Smooth muscle cell (in vitro differentiated cells): Measurements from ENCODE around the gene ABCA4. TPM values are rescaled to one million over a fixed set of nuclear protein-coding genes. Genes with fewer than 3 reads are reported as not detected.

Experiments
- DNase-seq: peaks from one replicate; lab custom pipeline; 2025; ENCODE audit not compliant: unreplicated experiment; lab: John Stamatoyannopoulos, UW
- H2AFZ ChIP-seq: fragments of 200-600 bp; sonication (generic); 2 replicates; pipeline ENCODE4 v1.6.0; 2016; ENCODE audit warnings: antibody characterized with exemption, low read depth, mild to moderate bottlenecking
- H3F3A ChIP-seq: fragments of 200-600 bp; sonication (generic); 2 replicates; pipeline ENCODE4 v1.6.0; 2017; ENCODE audit warnings: antibody characterized with exemption, low read depth
- H3K27ac ChIP-seq: fragments of 200-600 bp; sonication (generic); 2 replicates; pipeline ENCODE4 v1.5.1; 2016; ENCODE audit warnings: low read depth, mild to moderate bottlenecking
- H3K27me3 ChIP-seq: fragments of 200-600 bp; sonication (generic); 2 replicates; pipeline ENCODE4 v1.6.1; 2016; ENCODE audit warnings: low read depth, mild to moderate bottlenecking
- H3K36me3 ChIP-seq: fragments of 200-600 bp; sonication (generic); 2 replicates; pipeline ENCODE4 v1.5.1; 2016; ENCODE audit warnings: low read depth
- H3K4me1 ChIP-seq: fragments of 200-600 bp; sonication (generic); 2 replicates; pipeline ENCODE4 v1.5.1; 2016; ENCODE audit warnings: low read depth
- H3K4me2 ChIP-seq: fragments of 200-600 bp; sonication (generic); 2 replicates; pipeline ENCODE4 v1.6.0; 2016; ENCODE audit warnings: mild to moderate bottlenecking
- H3K4me3 ChIP-seq: fragments of 200-600 bp; sonication (generic); 2 replicates; pipeline ENCODE4 v1.5.1; 2016; ENCODE audit warnings: mild to moderate bottlenecking
- H3K79me2 ChIP-seq: fragments of 200-600 bp; sonication (generic); 2 replicates; pipeline ENCODE4 v1.6.0; 2016; ENCODE audit warnings: low read depth, mild to moderate bottlenecking
- H3K9ac ChIP-seq: fragments of 200-600 bp; sonication (generic); 2 replicates; pipeline ENCODE4 v1.6.0; 2016; ENCODE audit warnings: low read depth
- H3K9me3 ChIP-seq: fragments of 200-600 bp; sonication (generic); replicated peaks from 2 replicates; pipeline ENCODE4 v1.5.1; 2016; ENCODE audit warnings: low read depth
- H4K20me1 ChIP-seq: fragments of 200-600 bp; sonication (generic); 2 replicates; pipeline ENCODE4 v1.6.0; 2016; ENCODE audit warnings: low read depth
- CTCF ChIP-seq: fragments of 200-600 bp; sonication (generic); IDR thresholded peaks from 2 replicates; pipeline ENCODE4 v1.5.1; 2017; ENCODE audit warnings: borderline replicate concordance, mild to moderate bottlenecking, antibody characterized with exemption; ENCODE audit not compliant: insufficient read depth, poor library complexity, severe bottlenecking
- WGBS: methylation state at CpG from one replicate; pipeline ENCODE4 v1.1.7; 2016; ENCODE audit warnings: low lambda C conversion rate; 5-methylcytosine and 5-hydroxymethylcytosine counted together
- polyA plus RNA-seq: library from polyadenylated mRNA; unstranded; fragments of >200 nt; fragmentation: Nextera tagmentation; extraction: Ambion mirVana; gene quantifications from 2 replicates; pipeline ENCODE4 v1.2.1, GENCODE V29; 2016
- total RNA-seq: library from RNA; depleted of rRNA; stranded (reverse); fragments of >200 nt; gene quantifications from 2 replicates; pipeline ENCODE4 v1.2.3, GENCODE V29; 2014

ABCA4 gene
- total and polyA plus RNA-seq, 2 experiments from 2014 or later = 0.46 to 0.99 TPM

GRCh38 chr1:94104127-94104684 lies 16.7 kb downstream of the ABCA4 start:
- no peaks in the 10 kb centered on the region for H4K20me1 ChIP-seq
- H3K4me2 ChIP-seq = no peak overlapping the region
- H3K79me2 ChIP-seq = no peaks in the 10 kb centered on the region
- H3K36me3 ChIP-seq = no peaks in the 10 kb centered on the region
- no peak overlapping the region for H3K4me3 ChIP-seq
- H3K4me1 ChIP-seq = peaks cover 18% of the 10 kb centered on the region
- H2AFZ ChIP-seq = no peak overlapping the region
- no peaks in the 10 kb centered on the region for H3K9me3 ChIP-seq
- no peak for TF ChIP-seq CTCF
- H3K27ac ChIP-seq = peak overlapping the region; percentile 47
- no peak for DNase-seq
- H3K27me3 ChIP-seq = no peaks in the 10 kb centered on the region
- 95% methylated on average over 9 of the region's 9 CpGs for WGBS
- H3F3A ChIP-seq = peaks cover 27% of the 10 kb centered on the region
- no peak overlapping the region for H3K9ac ChIP-seq

- TF ChIP-seq CTCF = no peak
These were observed 17.3 kb downstream of the ABCA4 start for GRCh38 chr1:94103608-94104007.

GRCh38 chr1:94101613-94102525 lies 19.1 kb downstream of the ABCA4 start:
- peak overlapping the region; percentile 49 for H3K4me2 ChIP-seq
- H3K9me3 ChIP-seq = no peaks in the 10 kb centered on the region
- TF ChIP-seq CTCF = no peak
- H3K27me3 ChIP-seq = no peaks in the 10 kb centered on the region
- peaks cover 37% of the 10 kb centered on the region for H3F3A ChIP-seq
- no peak overlapping the region for H3K4me3 ChIP-seq
- no peaks in the 10 kb centered on the region for H4K20me1 ChIP-seq
- H3K27ac ChIP-seq = peak overlapping the region; percentile 86
- no peaks in the 10 kb centered on the region for H3K79me2 ChIP-seq
- no peak for DNase-seq
- H2AFZ ChIP-seq = no peak overlapping the region
- WGBS = 39% methylated on average over 15 of the region's 15 CpGs
- H3K36me3 ChIP-seq = no peaks in the 10 kb centered on the region
- H3K9ac ChIP-seq = peak overlapping the region; percentile 61
- peaks cover 21% of the 10 kb centered on the region for H3K4me1 ChIP-seq

More at GRCh38 chr1:94103608-94104007, 17.3 kb downstream of the ABCA4 start:
- no peaks in the 10 kb centered on the region for H3K79me2 ChIP-seq
- no peak overlapping the region for H3K4me2 ChIP-seq
- peaks cover 18% of the 10 kb centered on the region for H3K4me1 ChIP-seq
- H3K9ac ChIP-seq = no peak overlapping the region
- H3K4me3 ChIP-seq = no peak overlapping the region
- no peaks in the 10 kb centered on the region for H4K20me1 ChIP-seq
- H3K27me3 ChIP-seq = no peaks in the 10 kb centered on the region
- H2AFZ ChIP-seq = no peak overlapping the region
- H3K36me3 ChIP-seq = no peaks in the 10 kb centered on the region
- DNase-seq = no peak
- peaks cover 28% of the 10 kb centered on the region for H3F3A ChIP-seq
- WGBS = 79% methylated on average over 4 of the region's 4 CpGs
- no peak overlapping the region for H3K27ac ChIP-seq
- no peaks in the 10 kb centered on the region for H3K9me3 ChIP-seq
